Caco-2 (cell line): ENCODE measurements around the gene ABI3BP. TPM values are rescaled to one million over a fixed set of nuclear protein-coding genes. Genes with fewer than 3 reads are reported as not detected.

ENCODE experiments used
- BruUV-seq: library from RNA; stranded (reverse); fragments of 400-500 nt; replicated peaks from 2 replicates; lab custom pipeline; 2021; lab: Mats Ljungman, UMichigan
- CTCF ChIA-PET: fragments of 300-600 bp; sonication (Branson Sonifier 250); formaldehyde crosslinking; loops from one replicate; lab custom pipeline; 2022; ENCODE audit warnings: antibody characterized with exemption; lab: Charles Lee
- POLR2A ChIA-PET: fragments of 300-600 bp; sonication (Branson Sonifier 250); formaldehyde crosslinking; loops from one replicate; lab custom pipeline; 2022; ENCODE audit warnings: antibody characterized with exemption; lab: Charles Lee
- DNase-seq, 2 experiments: peaks; one replicate each; pipeline versions ENCODE4 v3.0.0 to v3.0.0-alpha.2; 2020 to 2022
- H3K27me3 ChIP-seq: replicated peaks from 2 replicates; pipeline ENCODE4 v1.6.0; 2011; ENCODE audit warnings: low read length; ENCODE audit not compliant: control insufficient read depth, insufficient read depth
- H3K36me3 ChIP-seq: 2 replicates; pipeline ENCODE4 v1.5.1; 2011; ENCODE audit warnings: low read length; ENCODE audit not compliant: control insufficient read depth, insufficient read depth
- H3K4me1 ChIP-seq: fragments of 250-450 bp; sonication (Bioruptor Pico); 2 replicates; pipeline ENCODE4 v1.5.1; 2020; ENCODE audit warnings: mild to moderate bottlenecking
- H3K4me3 ChIP-seq: 2 replicates; pipeline ENCODE4 v1.5.1; 2011; ENCODE audit warnings: low read depth, mild to moderate bottlenecking, control low read depth, low read length
- H3K9me3 ChIP-seq: fragments of 250-450 bp; sonication (Bioruptor Pico); 2 replicates; pipeline ENCODE4 v1.5.1; 2020; ENCODE audit warnings: mild to moderate bottlenecking, moderate library complexity
- H3K27ac Mint-ChIP-seq: one replicate; pipeline ENCODE4 v1.8.0; 2022; ENCODE audit warnings: mixed read lengths; ENCODE audit not compliant: unreplicated experiment
- H3K27me3 Mint-ChIP-seq: one replicate; pipeline ENCODE4 v1.8.0; 2022; ENCODE audit warnings: mixed read lengths; ENCODE audit not compliant: insufficient read depth, unreplicated experiment
- H3K36me3 Mint-ChIP-seq: one replicate; pipeline ENCODE4 v1.8.0; 2022; ENCODE audit warnings: mild to moderate bottlenecking, mixed read lengths; ENCODE audit not compliant: insufficient read depth, unreplicated experiment
- H3K4me1 Mint-ChIP-seq: one replicate; pipeline ENCODE4 v1.8.0; 2022; ENCODE audit warnings: low read depth, mixed read lengths; ENCODE audit not compliant: unreplicated experiment
- H3K4me3 Mint-ChIP-seq: one replicate; pipeline ENCODE4 v1.8.0; 2022; ENCODE audit warnings: mild to moderate bottlenecking, moderate library complexity, mixed read lengths; ENCODE audit not compliant: unreplicated experiment
- H3K9me3 Mint-ChIP-seq: one replicate; pipeline ENCODE4 v1.8.0; 2022; ENCODE audit warnings: mixed read lengths; ENCODE audit not compliant: unreplicated experiment
- CTCF ChIP-seq, 2 experiments: fragments of 200-600 bp in 1 of 2; IDR thresholded peaks; 1 replicate in 1 of 2; 2 replicates in 1 of 2; pipeline versions ENCODE4 v1.5.1 to v1.8.0; 2011 to 2022; ENCODE audit warnings: antibody characterized with exemption in 1 of 2, control low read depth in 1 of 2, inconsistent platforms in 1 of 2, low read depth in 1 of 2, low read length in 1 of 2, mild to moderate bottlenecking in 1 of 2, moderate library complexity in 1 of 2; ENCODE audit not compliant: insufficient read depth in 1 of 2, severe bottlenecking in 1 of 2, unreplicated experiment in 1 of 2
- intact Hi-C: fragments of 100-400 bp; cut with micrococcal nuclease; formaldehyde crosslinking; loops from one replicate; pipeline ENCODE4 v1.10.0; 2022; ENCODE audit not compliant: unreplicated experiment
- total RNA-seq: library from RNA; stranded (reverse); gene quantifications from 2 replicates; pipeline ENCODE4 v1.2.3, GENCODE V29; 2022

Gene ABI3BP
- total RNA-seq, 1 experiment from 2014 or later, result not detected

GRCh38 chr3:101038393-101038792 lies 45.2 kb upstream of the ABI3BP start:
- Mint-ChIP-seq H3K36me3 (peaks cover 9% of the 10 kb centered on the region), H3K9me3 (peaks cover 23% of the 10 kb centered on the region), H3K4me3 (no peak overlapping the region), H3K27ac (no peak overlapping the region), H3K4me1 (peaks cover 18% of the 10 kb centered on the region), H3K27me3 (no peaks in the 10 kb centered on the region)
- DNase-seq, result no peak
- intact Hi-C loops, result no loop called here
- BruUV-seq, result no TSS peak
- H3K9me3 ChIP-seq, result peaks cover 11% of the 10 kb centered on the region; the same call in 1 of the 2 replicates
- ChIA-PET CTCF (no interaction called here), POLR2A (no interaction called here)
- TF ChIP-seq CTCF (IDR thresholded peaks at IDR 0.05; ENCODE audit: insufficient read depth in 1 of 2, low read depth in 1 of 2, low read length in 1 of 2, severe bottlenecking in 1 of 2, unreplicated experiment in 1 of 2), result no peak
- no peaks in the 10 kb centered on the region for H3K27me3 ChIP-seq
- no peak overlapping the region for H3K4me3 ChIP-seq
- peaks cover 25% of the 10 kb centered on the region for H3K4me1 ChIP-seq
- H3K36me3 ChIP-seq, result no peaks in the 10 kb centered on the region

- Mint-ChIP-seq H3K27ac (no peak overlapping the region), H3K4me1 (peaks cover 18% of the 10 kb centered on the region), H3K4me3 (no peak overlapping the region), H3K27me3 (no peaks in the 10 kb centered on the region), H3K9me3 (peaks cover 18% of the 10 kb centered on the region), H3K36me3 (peaks cover 9% of the 10 kb centered on the region)
- TF ChIP-seq CTCF (IDR thresholded peaks at IDR 0.05; ENCODE audit: insufficient read depth in 1 of 2, low read depth in 1 of 2, low read length in 1 of 2, severe bottlenecking in 1 of 2, unreplicated experiment in 1 of 2), result no peak
- Histone ChIP-seq H3K27me3 (no peaks in the 10 kb centered on the region), H3K36me3 (no peaks in the 10 kb centered on the region), H3K4me1 (peaks cover 25% of the 10 kb centered on the region), H3K9me3 (peaks cover 11% of the 10 kb centered on the region), H3K4me3 (no peak overlapping the region)
- no peak for DNase-seq
- no TSS peak for BruUV-seq
- intact Hi-C loops, result no loop called here
- ChIA-PET CTCF (no interaction called here), POLR2A (no interaction called here)
Observed at GRCh38 chr3:101037613-101038012, 44.4 kb upstream of the ABI3BP start.

- peaks cover 9% of the 10 kb centered on the region for H3K36me3 Mint-ChIP-seq
- ChIA-PET POLR2A (no interaction called here), CTCF (no interaction called here)
- H3K4me3 Mint-ChIP-seq, result peak overlapping the region; percentile 28
- TF ChIP-seq CTCF (IDR thresholded peaks at IDR 0.05; ENCODE audit: insufficient read depth in 1 of 2, low read depth in 1 of 2, low read length in 1 of 2, severe bottlenecking in 1 of 2, unreplicated experiment in 1 of 2), result no peak
- peak overlapping the region; percentile 88 for H3K27ac Mint-ChIP-seq
- no peaks in the 10 kb centered on the region for H3K27me3 Mint-ChIP-seq
- Histone ChIP-seq H3K4me1 (peaks cover 25% of the 10 kb centered on the region), H3K9me3 (peaks cover 13% of the 10 kb centered on the region), H3K36me3 (no peaks in the 10 kb centered on the region), H3K4me3 (no peak overlapping the region), H3K27me3 (no peaks in the 10 kb centered on the region)
- intact Hi-C loops, result loop anchor here (1.0 kb wide), 1 partner anchor 34 kb away; no protein-coding TSS in a partner anchor
- peaks cover 11% of the 10 kb centered on the region for H3K9me3 Mint-ChIP-seq
- BruUV-seq, result TSS peak; percentile 91
- H3K4me1 Mint-ChIP-seq, result peaks cover 18% of the 10 kb centered on the region
- DNase-seq, result no peak
Observed at GRCh38 chr3:101036676-101037075, 43.5 kb upstream of the ABI3BP start.
